ENCODE measurements around the gene RAB21. TPM values are rescaled to one million over a fixed set of nuclear protein-coding genes. Genes with fewer than 3 reads are reported as not detected.
"Not testable (repeated sequence)": the region's sequence is repeated elsewhere in the genome, so short reads cannot be mapped to it uniquely, and the experiment has no call there.

RAB21 gene
- total RNA-seq, 2 donors from 2014 or later, result 26.9 to 33.9 TPM

GRCh38 chr12:71804505-71804904, 49.8 kb downstream of the RAB21 start:
- TF ChIP-seq CTCF (IDR thresholded peaks at IDR 0.05), result no peak
- Histone ChIP-seq H3K4me1 (no peaks in the 10 kb centered on the region), H3K4me3 (no peak overlapping the region), H3K36me3 (no peaks in the 10 kb centered on the region), H3K9me3 (no peaks in the 10 kb centered on the region), H3K27me3 (no peaks in the 10 kb centered on the region), H3K27ac (no peak overlapping the region)
- DNase-seq (ENCODE audit: low spot score), result no peak

GRCh38 chr12:71810921-71811320, 56.3 kb downstream of the RAB21 start:
- H3K27ac ChIP-seq, result no peak overlapping the region
- no peaks in the 10 kb centered on the region for H3K27me3 ChIP-seq
- H3K4me1 ChIP-seq, result no peaks in the 10 kb centered on the region
- DNase-seq (ENCODE audit: low spot score), result no peak
- H3K4me3 ChIP-seq, result no peak overlapping the region
- no peaks in the 10 kb centered on the region for H3K36me3 ChIP-seq
- H3K9me3 ChIP-seq, result no peaks in the 10 kb centered on the region
- no peak for TF ChIP-seq CTCF (IDR thresholded peaks at IDR 0.05)

GRCh38 chr12:71815242-71815641, 60.6 kb downstream of the RAB21 start:
- H3K4me3 ChIP-seq; H3K27ac ChIP-seq; H3K27me3 ChIP-seq; DNase-seq (ENCODE audit: low spot score); H3K4me1 ChIP-seq; H3K9me3 ChIP-seq; H3K36me3 ChIP-seq: not testable (repeated sequence)

GRCh38 chr12:71822088-71822487, 67.4 kb downstream of the RAB21 start:
- DNase-seq (ENCODE audit: low spot score); H3K4me3 ChIP-seq; H3K4me1 ChIP-seq; H3K36me3 ChIP-seq; H3K27ac ChIP-seq; H3K9me3 ChIP-seq; H3K27me3 ChIP-seq: not testable (repeated sequence)

GRCh38 chr12:71828813-71829212, 74.2 kb downstream of the RAB21 start:
- no peak for TF ChIP-seq CTCF (IDR thresholded peaks at IDR 0.05)
- H3K4me1 ChIP-seq, result no peaks in the 10 kb centered on the region
- H3K36me3 ChIP-seq, result no peaks in the 10 kb centered on the region
- DNase-seq (ENCODE audit: low spot score), result no peak
- no peak overlapping the region for H3K4me3 ChIP-seq
- no peak overlapping the region for H3K27ac ChIP-seq
- H3K9me3 ChIP-seq, result no peaks in the 10 kb centered on the region
- no peaks in the 10 kb centered on the region for H3K27me3 ChIP-seq

- TF ChIP-seq CTCF (IDR thresholded peaks at IDR 0.05), result no peak
- Histone ChIP-seq H3K27me3 (no peaks in the 10 kb centered on the region), H3K36me3 (no peaks in the 10 kb centered on the region), H3K27ac (no peak overlapping the region), H3K9me3 (no peaks in the 10 kb centered on the region), H3K4me1 (peaks cover 0 to 21% of the 10 kb centered on the region in 2 donors), H3K4me3 (no peak overlapping the region)
- DNase-seq (ENCODE audit: low spot score), result no peak
Measured at GRCh38 chr12:71837356-71837755, 82.7 kb downstream of the RAB21 start.

GRCh38 chr12:71838231-71838630, 83.6 kb downstream of the RAB21 start:
- no peak for TF ChIP-seq CTCF (IDR thresholded peaks at IDR 0.05)
- H3K27ac ChIP-seq, result no peak overlapping the region

More at GRCh38 chr12:71838231-71838630, 83.6 kb downstream of the RAB21 start:
- Histone ChIP-seq H3K27me3 (no peaks in the 10 kb centered on the region), H3K4me3 (no peak overlapping the region), H3K9me3 (no peaks in the 10 kb centered on the region), H3K36me3 (no peaks in the 10 kb centered on the region), H3K4me1 (peaks cover 0 to 21% of the 10 kb centered on the region in 2 donors)
- no peak for DNase-seq (ENCODE audit: low spot score)

Data from right atrium auricular region (tissue), 2 donors.